Thoracic aorta (tissue), 2 donors: Measurements from ENCODE around the gene ERN1. TPM values are rescaled to one million over a fixed set of nuclear protein-coding genes. Genes with fewer than 3 reads are reported as not detected.
A peak's percentile ranks its signal among the peaks of the same experiment; 100 is the strongest.

Experiments used
- ATAC-seq: fragments of 150-250 bp; one replicate; pipeline ENCODE4 v1.8.0; 2017; ENCODE audit warnings: low read depth; ENCODE audit not compliant: insufficient number of reproducible peaks, low FRiP score
- DNase-seq: peaks from one replicate; pipeline ENCODE4 v3.0.0-alpha.2; 2020; ENCODE audit warnings: low spot score
- H3K27ac ChIP-seq, 2 donors: fragments of 200-600 bp; sonication (generic); 1 replicate in 1 of 2; 2 replicates in 1 of 2; pipeline ENCODE4 v1.5.1; 2016; ENCODE audit warnings: mild to moderate bottlenecking in 2 of 2, moderate library complexity in 2 of 2
- H3K27me3 ChIP-seq: fragments of 200-600 bp; sonication (generic); replicated peaks from 2 replicates; pipeline ENCODE4 v1.6.0; 2016; ENCODE audit warnings: mild to moderate bottlenecking; ENCODE audit not compliant: insufficient read depth
- H3K36me3 ChIP-seq: fragments of 200-600 bp; sonication (generic); one replicate; pipeline ENCODE4 v1.5.1; 2016
- H3K4me1 ChIP-seq, 2 donors: fragments of 200-600 bp; sonication (generic); 1 replicate in 1 of 2; 2 replicates in 1 of 2; pipeline versions ENCODE4 v1.5.1 to v1.6.0; 2016; ENCODE audit warnings: low read depth in 2 of 2, mild to moderate bottlenecking in 1 of 2; ENCODE audit not compliant: control insufficient read depth in 1 of 2
- H3K4me3 ChIP-seq: fragments of 200-600 bp; sonication (generic); 2 replicates; pipeline ENCODE4 v1.5.1; 2016; ENCODE audit warnings: mild to moderate bottlenecking
- H3K9me3 ChIP-seq: fragments of 200-600 bp; sonication (generic); 2 replicates; pipeline ENCODE4 v1.5.1; 2016
- total RNA-seq, 2 donors: library from RNA; depleted of rRNA; stranded (reverse); fragments of >200 nt; gene quantifications; one replicate each; pipeline versions ENCODE4 v1.1.0 to v1.2.3, GENCODE V29; 2016
- TF ChIP-seq, protein P1 (sequence below): fragments of 200-600 bp; sonication (generic); IDR thresholded peaks from one replicate; pipeline ENCODE4 v1.5.1; 2019; ENCODE audit warnings: antibody characterized with exemption

ERN1 gene
- total RNA-seq, 2 donors from 2014 or later = 13.0 to 22.7 TPM

DNA sequence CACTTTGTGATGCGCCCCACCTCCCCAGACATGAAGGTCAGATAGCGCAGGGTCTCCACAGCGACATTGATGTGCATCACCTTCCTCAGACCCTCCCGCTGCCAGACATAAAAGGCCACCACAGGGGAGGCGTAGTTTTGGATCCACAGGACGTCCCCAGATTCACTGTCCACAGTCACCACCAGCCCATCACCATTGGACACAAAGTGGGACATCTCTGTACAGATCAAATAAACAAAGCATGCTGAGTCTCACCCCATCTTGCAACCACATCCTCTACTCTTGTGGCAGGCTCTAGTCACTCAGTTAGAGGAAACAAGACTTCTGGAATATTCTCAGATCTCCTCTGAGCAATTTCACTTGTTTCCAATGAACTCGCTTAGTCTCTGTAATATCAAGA lies 63.2 kb downstream of the ERN1 start:
- ATAC-seq (no peak), DNase-seq (no peak)
- TF ChIP-seq, protein P1, sequence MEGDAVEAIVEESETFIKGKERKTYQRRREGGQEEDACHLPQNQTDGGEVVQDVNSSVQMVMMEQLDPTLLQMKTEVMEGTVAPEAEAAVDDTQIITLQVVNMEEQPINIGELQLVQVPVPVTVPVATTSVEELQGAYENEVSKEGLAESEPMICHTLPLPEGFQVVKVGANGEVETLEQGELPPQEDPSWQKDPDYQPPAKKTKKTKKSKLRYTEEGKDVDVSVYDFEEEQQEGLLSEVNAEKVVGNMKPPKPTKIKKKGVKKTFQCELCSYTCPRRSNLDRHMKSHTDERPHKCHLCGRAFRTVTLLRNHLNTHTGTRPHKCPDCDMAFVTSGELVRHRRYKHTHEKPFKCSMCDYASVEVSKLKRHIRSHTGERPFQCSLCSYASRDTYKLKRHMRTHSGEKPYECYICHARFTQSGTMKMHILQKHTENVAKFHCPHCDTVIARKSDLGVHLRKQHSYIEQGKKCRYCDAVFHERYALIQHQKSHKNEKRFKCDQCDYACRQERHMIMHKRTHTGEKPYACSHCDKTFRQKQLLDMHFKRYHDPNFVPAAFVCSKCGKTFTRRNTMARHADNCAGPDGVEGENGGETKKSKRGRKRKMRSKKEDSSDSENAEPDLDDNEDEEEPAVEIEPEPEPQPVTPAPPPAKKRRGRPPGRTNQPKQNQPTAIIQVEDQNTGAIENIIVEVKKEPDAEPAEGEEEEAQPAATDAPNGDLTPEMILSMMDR = no peak
- Histone ChIP-seq H3K4me3 (no peak overlapping the region), H3K4me1 (no peaks in the 10 kb centered on the region), H3K9me3 (peaks cover 16% of the 10 kb centered on the region), H3K27ac (no peak overlapping the region), H3K27me3 (no peaks in the 10 kb centered on the region), H3K36me3 (peaks cover 37% of the 10 kb centered on the region)

DNA sequence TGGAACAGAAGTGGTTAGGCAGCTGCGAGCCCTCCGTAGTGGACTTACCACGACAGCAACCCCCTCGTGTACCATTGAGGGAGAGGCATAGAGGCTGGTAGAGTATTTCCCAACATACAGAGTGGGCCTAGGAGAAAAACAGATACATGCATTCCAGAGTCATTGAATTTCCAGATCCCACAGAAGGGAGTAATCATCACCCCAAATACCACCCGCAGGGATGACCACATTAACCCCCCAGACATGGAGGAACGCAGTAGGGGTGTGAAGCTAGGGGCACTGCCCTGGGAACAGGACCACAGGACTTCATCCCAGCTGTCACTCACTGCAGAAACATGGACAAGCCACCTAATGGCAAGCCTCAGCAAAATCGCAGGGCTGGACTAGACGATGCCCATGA lies 64.8 kb downstream of the ERN1 start:
- TF ChIP-seq, protein P1 = no peak
- Histone ChIP-seq H3K36me3 (peaks cover 28% of the 10 kb centered on the region), H3K4me3 (no peak overlapping the region), H3K27ac (no peak overlapping the region), H3K27me3 (no peaks in the 10 kb centered on the region), H3K9me3 (peaks cover 15% of the 10 kb centered on the region), H3K4me1 (no peaks in the 10 kb centered on the region)
- ATAC-seq (no peak), DNase-seq (no peak)

DNA sequence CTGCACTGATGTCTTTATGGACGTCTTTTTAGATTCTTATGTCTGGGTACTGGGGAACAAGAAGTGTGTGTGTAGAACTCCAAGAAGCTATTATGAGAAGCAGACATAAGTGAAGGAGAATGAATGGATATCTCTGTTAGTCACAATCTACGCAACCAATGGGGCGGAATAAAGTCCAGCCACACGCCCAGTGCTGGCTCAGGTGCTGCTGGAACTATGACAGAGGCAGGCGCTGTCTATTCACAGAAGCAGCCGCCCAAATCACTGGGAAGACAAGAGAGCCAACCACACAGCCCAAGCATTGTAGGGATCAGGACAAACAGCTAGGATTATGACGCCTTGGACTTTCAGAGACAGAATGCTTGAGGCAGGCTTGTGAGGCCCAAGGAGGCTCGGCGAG lies 65.6 kb downstream of the ERN1 start:
- H3K4me3 ChIP-seq = no peak overlapping the region
- no peaks in the 10 kb centered on the region for H3K4me1 ChIP-seq
- peaks cover 6% of the 10 kb centered on the region for H3K9me3 ChIP-seq
- H3K36me3 ChIP-seq = peaks cover 21% of the 10 kb centered on the region
- H3K27me3 ChIP-seq = no peaks in the 10 kb centered on the region
- TF ChIP-seq, protein P1 = no peak
- H3K27ac ChIP-seq = no peak overlapping the region
- no peak for DNase-seq
- ATAC-seq = no peak

DNA sequence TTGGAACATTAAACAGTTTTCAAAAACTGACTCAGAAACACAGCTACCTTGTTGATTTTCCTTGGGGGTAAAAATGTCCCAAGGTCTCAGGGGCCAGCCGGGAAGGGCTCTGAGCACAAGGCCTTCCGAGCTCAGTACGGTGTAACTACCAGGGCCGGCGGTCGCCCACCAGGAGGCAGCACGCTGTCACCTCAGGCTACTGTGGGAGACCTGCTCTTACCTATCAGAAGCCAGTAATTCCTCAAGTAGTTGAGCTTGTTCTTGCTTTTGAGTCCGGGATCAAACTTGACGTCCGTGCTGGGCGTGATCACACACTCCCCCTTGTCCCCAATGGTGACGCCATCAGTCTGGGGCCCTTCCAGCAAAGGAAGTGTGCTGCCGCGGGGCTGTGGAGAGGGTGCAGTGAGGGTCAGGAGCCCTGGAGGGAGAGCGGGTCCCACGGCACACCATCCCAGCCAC lies 66.1 kb downstream of the ERN1 start:
- peaks cover 17% of the 10 kb centered on the region for H3K36me3 ChIP-seq
- H3K4me3 ChIP-seq = no peak overlapping the region
- H3K9me3 ChIP-seq = peaks cover under 1% of the 10 kb centered on the region
- H3K4me1 ChIP-seq = no peaks in the 10 kb centered on the region
- no peak overlapping the region for H3K27ac ChIP-seq
- TF ChIP-seq, protein P1 = peak; percentile 47
- no peak for DNase-seq
- no peaks in the 10 kb centered on the region for H3K27me3 ChIP-seq
- no peak for ATAC-seq

DNA sequence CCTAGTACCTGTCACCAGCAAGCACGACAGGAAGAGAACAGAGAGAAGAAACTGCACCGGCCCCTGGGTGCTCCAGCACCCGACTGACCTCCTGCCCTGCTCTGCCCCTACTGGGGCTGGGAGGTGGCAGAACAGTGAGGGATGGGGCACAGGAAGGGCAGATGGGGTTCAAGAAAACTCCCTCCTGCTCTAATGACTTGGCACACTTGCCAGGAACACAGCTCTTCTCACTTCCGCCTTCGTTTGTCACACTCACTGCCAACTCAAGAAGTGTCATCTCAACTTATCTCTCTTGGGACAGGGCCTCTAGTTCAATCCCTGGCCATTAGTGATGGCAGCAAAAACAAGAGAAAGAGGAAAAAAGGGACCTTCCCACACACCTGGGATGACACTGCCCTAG lies 66.9 kb downstream of the ERN1 start:
- H3K4me3 ChIP-seq = no peak overlapping the region
- peaks cover 10% of the 10 kb centered on the region for H3K36me3 ChIP-seq
- H3K4me1 ChIP-seq = no peaks in the 10 kb centered on the region
- no peak overlapping the region for H3K27ac ChIP-seq
- no peaks in the 10 kb centered on the region for H3K9me3 ChIP-seq
- ATAC-seq = no peak
- DNase-seq = no peak
- no peaks in the 10 kb centered on the region for H3K27me3 ChIP-seq
- TF ChIP-seq, protein P1 = no peak
